ENCODE measurements around the gene SURF1.

DNA sequence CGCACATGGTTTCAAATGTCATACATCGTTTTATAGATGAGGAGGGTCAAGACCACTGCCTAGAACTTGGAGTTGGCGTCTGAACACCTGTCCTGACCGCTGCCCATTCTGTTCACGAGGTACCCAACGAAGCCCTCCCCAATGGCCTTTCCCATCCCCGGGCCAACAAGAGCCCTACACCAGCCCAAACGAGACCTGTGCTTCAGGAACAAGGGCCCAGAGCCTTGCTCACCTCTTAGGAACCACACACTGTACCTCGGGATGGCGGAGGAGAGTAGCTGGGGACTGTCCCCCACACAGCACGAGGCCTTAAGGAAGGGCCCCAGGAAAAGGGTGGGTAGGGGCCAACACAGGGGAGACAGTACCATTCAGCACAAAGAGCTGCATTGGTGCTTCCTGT lies 23.3 kb downstream of the SURF1 start:
- no peak for TF ChIP-seq CTCF (conservative IDR thresholded peaks at IDR 0.05 in 1 of 2, IDR thresholded peaks at IDR 0.05 in 1 of 2; ENCODE audit: extremely low read depth in 1 of 2, insufficient read depth in 1 of 2, low read depth in 1 of 2, low read length in 2 of 2)
- no peak for TF ChIP-seq EZH2 (IDR thresholded peaks at IDR 0.05; ENCODE audit: borderline replicate concordance, low read length)
